Epithelial cell of proximal tubule (primary cell): Measurements from ENCODE around the gene CMPK2. TPM values are rescaled to one million over a fixed set of nuclear protein-coding genes. Genes with fewer than 3 reads are reported as not detected.

Source experiments
- DNase-seq: peaks from one replicate; pipeline ENCODE4 v3.0.0-alpha.2; 2011; ENCODE audit warnings: low read depth
- H3K4me3 ChIP-seq: 2 replicates; pipeline ENCODE4 v1.5.1; 2011; ENCODE audit warnings: low read depth, mild to moderate bottlenecking, low read length
- total RNA-seq: library from RNA; depleted of rRNA; stranded (reverse); fragments of >200 nt; gene quantifications from 2 replicates; pipeline ENCODE4 v1.2.3, GENCODE V29; 2015
- TF ChIP-seq, protein P1 (sequence below): conservative IDR thresholded peaks from 2 replicates; pipeline ENCODE4 v1.5.1; 2012; ENCODE audit warnings: low read depth, mild to moderate bottlenecking, low read length

Gene CMPK2
- total RNA-seq, 1 donor from 2014 or later: 4.6 TPM

DNA sequence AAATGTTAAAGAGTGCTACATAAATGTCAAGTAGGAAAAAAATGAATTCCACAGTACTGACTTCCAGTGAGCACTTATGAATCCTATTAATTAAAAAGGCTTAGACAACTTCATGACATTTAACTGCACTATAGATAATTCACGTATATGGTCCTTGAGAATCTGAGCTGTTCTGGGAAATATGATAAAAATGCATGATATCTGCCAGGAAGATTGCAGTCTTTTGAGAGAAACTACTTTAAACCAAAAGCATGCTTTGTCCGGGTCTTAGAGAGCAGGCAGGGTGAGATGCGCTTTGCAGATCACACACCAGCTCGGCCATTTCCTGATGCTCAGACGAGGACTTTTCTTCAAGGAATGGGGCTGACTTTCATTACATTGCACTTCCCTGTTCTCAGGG lies 42.6 kb downstream of the CMPK2 start:
- TF ChIP-seq, protein P1, sequence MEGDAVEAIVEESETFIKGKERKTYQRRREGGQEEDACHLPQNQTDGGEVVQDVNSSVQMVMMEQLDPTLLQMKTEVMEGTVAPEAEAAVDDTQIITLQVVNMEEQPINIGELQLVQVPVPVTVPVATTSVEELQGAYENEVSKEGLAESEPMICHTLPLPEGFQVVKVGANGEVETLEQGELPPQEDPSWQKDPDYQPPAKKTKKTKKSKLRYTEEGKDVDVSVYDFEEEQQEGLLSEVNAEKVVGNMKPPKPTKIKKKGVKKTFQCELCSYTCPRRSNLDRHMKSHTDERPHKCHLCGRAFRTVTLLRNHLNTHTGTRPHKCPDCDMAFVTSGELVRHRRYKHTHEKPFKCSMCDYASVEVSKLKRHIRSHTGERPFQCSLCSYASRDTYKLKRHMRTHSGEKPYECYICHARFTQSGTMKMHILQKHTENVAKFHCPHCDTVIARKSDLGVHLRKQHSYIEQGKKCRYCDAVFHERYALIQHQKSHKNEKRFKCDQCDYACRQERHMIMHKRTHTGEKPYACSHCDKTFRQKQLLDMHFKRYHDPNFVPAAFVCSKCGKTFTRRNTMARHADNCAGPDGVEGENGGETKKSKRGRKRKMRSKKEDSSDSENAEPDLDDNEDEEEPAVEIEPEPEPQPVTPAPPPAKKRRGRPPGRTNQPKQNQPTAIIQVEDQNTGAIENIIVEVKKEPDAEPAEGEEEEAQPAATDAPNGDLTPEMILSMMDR: no peak
- DNase-seq: no peak

DNA sequence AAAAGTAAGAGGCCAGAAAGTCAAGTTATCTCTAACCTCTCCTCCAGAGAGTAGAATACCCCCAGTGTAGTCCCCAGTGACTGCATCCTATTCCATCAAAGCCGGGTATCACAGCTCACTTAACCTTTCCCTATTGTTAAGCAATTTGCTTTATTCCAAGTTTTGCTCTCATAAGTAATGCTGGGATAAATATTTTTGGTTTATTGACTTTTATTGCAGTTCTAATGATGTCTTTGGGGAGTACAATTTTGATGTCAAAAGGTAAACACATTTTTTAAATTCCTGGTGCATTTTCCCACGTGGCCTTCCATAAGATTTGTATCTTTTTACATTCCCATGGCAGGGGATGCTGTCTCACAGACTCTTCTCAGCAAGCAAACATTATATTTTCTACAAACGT lies 43.3 kb downstream of the CMPK2 start:
- TF ChIP-seq, protein P1: no peak
- H3K4me3 ChIP-seq: no peak overlapping the region
- DNase-seq: no peak

More for the DNA sequence above, 42.6 kb downstream of the CMPK2 start:
- H3K4me3 ChIP-seq: no peak overlapping the region

DNA sequence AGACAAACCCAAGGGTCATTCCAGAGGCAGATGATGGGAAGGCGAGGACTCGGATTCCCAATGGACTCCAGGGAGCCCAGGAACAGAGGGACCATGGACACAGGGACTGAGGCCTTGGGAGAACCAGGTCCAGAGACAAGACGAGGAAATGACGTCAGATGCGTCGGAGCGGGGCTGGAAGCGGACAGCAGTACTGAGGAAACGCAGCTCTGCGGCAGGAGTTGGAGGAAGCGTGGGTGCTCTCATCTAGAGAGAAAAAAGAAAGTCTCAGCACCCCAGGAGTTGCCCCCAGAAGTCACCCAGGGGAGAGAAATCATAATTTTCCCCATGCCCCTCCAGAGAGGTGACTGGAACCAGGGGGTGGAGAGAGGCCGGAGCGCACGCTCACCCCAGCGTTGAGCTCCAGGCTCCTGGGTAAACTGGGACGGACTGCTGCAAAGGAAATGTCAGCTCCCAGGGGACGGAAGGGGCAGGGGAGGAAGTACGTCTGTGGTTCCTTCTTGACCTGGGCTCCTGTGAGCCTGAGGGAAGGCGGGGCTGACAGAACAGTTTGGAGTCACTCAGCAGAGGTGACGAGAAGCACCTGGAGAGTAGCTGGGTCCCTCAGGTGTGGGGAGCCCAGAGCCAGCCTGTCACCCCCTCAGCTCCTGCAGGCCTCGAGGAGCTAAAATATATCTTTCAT lies 44.7 kb downstream of the CMPK2 start:
- TF ChIP-seq, protein P1: no peak
- DNase-seq: no peak
- no peak overlapping the region for H3K4me3 ChIP-seq

DNA sequence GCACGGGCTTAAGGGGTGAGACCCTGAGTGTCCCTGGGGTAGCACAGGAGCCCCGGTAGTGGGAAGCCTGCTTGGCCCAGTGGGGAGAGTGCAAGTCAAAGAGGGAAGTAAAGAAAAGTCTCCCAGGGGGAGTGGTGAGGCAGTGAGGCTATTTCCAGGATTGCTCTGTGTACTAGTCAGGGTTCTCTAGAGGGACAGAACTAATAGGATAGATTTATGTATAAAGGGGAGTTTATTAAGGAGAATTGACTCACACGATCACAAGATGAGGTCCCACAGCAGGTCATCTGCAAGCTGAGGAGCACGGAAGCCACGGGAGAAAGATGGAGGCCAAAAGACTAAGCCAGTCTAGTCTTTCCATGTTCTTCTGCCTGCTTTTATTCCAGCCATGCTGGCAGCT lies 45.5 kb downstream of the CMPK2 start:
- no peak overlapping the region for H3K4me3 ChIP-seq
- TF ChIP-seq, protein P1: no peak
- no peak for DNase-seq

DNA sequence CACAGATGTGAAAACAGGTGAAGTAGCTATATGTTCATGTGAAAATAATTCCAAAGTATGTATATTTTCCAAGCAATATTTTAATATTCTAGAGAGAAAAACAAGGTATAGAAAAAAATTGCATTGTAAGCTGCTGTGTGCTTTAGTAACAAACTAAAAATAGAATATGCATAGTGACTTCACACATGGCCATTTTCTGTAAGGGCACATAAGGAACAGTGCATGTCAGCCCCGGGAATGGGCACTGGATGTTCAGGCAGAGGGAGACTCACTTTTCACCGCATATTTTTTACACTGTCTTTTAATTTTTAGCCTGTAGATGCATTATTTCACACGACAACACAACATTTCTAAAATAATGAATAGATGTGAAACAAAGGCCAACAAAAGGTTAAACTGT lies 46.0 kb downstream of the CMPK2 start:
- no peak for DNase-seq
- TF ChIP-seq, protein P1: no peak
- no peak overlapping the region for H3K4me3 ChIP-seq

DNA sequence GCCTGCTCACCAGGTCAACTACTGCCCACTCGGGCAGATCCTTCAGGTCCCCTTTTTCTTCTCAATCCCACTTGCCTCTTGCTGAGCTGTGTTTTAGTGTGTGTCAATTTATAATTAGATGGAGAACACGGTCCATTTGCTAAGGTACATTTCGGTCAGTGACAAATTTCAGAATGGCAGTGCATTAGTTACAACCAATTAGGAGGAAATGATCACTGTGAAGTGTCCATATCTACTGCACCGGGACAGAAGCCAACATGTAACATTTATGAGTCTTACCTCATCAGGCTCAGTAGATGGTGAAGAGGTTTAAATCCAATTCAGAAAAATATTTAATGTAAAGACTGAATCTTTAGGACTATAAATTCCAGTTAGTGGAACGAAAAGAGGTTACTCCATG lies 47.7 kb downstream of the CMPK2 start:
- no peak overlapping the region for H3K4me3 ChIP-seq
- DNase-seq: no peak
- TF ChIP-seq, protein P1: no peak

DNA sequence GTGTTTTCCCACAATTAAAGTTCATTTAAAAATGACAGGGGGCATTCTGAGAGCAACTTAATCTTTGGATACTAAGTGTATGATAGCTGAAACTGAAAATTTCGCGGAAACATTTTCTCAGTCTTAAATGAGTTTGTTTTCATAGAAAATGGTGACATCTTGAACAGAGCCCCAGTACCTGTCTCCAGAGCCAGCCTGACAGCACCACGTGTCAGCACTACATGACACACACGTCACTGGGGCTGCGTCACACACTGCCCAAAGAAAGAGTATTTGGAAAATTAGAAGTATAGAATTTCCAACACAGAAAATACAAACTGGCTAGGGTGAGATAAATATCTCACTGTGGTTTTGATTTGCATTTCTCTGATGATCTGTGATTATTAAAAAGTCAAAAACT lies 50.8 kb downstream of the CMPK2 start:
- H3K4me3 ChIP-seq: no peak overlapping the region
- TF ChIP-seq, protein P1: no peak
- DNase-seq: no peak
